Stimulated activated CD4-positive, alpha-beta T cell treated with anti-CD3 and anti-CD28 coated beads, TNF-alpha, amount 100 ng/mL, for 1 hour (primary cell): Measurements from ENCODE around the gene IFI27L2.
A peak's percentile ranks its signal among the peaks of the same experiment; 100 is the strongest.

Experiments used
- DNase-seq, 3 donors: peaks; one replicate each; pipeline ENCODE4 v3.0.0-alpha.2; 2020; ENCODE audit warnings: low read depth in 3 of 3, low spot score in 1 of 3

The IFI27L2 gene

GRCh38 chr14:94153750-94154342 lies 24.4 kb upstream of the IFI27L2 start:
- no peak for DNase-seq

DNA sequence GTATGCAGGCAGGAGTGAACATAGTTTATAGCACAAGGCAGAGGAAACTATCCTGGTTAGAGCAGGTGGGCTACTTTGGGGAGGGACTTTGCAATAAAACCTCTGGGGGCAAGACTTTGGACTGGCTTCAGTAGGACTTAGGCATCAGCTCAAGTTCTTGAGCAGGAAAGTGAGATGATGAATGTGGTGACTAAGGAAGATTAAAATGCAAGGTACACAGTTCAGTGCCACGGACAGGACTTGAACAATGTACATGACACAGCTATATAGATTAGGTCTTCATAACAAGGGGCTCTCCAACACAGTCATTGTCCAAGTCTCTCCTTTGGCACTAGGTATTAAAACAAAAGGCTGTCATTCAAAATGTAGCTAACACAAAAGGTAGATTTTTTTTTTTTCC lies 23.3 kb upstream of the IFI27L2 start:
- no peak for DNase-seq

- DNase-seq: no peak
Observed at GRCh38 chr14:94145902-94146527, 16.6 kb upstream of the IFI27L2 start.

- DNase-seq: no peak
Observed at GRCh38 chr14:94144765-94145164, 15.4 kb upstream of the IFI27L2 start.

- DNase-seq: no peak
Observed at GRCh38 chr14:94143711-94144110, 14.3 kb upstream of the IFI27L2 start.

- DNase-seq: no peak
Observed at GRCh38 chr14:94143239-94143638, 13.8 kb upstream of the IFI27L2 start.

DNA sequence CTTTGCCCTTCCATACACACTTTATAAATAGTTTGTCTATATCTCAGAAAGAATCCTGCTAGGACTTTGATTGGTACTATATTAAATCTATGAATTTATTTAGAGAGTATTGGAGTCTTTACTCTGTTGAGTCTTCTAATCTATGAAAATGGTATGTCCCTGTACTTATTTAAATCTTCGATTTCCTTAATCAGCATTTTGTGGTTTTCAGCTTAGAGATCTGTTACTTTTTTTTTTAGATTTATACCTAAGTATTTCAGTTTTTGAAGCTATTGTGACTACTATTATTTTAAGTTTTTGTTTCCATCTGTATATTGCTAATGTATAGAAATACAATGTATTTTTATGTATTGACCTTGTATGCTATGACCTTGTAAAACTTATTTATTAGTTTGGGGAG lies 13.4 kb upstream of the IFI27L2 start:
- DNase-seq: no peak

GRCh38 chr14:94142247-94142646 lies 12.8 kb upstream of the IFI27L2 start:
- DNase-seq: no peak

GRCh38 chr14:94139421-94139820 lies 10.0 kb upstream of the IFI27L2 start:
- DNase-seq: no peak

GRCh38 chr14:94139006-94139405 lies 9.6 kb upstream of the IFI27L2 start:
- DNase-seq: no peak

DNA sequence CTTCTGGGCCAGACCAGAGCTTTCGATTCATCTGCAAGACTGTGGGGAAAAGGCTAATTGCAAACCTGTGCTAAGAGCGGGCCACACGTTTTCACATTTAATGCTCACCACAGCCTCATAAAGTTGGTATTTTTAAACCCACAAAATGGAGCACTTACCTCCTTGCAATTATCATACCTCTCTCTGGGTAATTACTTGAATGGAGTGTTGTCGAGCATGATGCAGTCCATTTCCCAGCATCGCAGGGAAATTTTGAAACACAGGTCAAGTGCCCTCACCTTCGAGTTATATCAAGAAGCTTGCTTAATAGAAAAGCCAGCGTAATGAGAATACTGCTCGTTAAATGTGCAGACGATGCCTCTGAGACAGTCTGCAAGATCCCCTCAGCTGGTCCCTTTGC lies 8.8 kb upstream of the IFI27L2 start:
- DNase-seq: no peak

DNA sequence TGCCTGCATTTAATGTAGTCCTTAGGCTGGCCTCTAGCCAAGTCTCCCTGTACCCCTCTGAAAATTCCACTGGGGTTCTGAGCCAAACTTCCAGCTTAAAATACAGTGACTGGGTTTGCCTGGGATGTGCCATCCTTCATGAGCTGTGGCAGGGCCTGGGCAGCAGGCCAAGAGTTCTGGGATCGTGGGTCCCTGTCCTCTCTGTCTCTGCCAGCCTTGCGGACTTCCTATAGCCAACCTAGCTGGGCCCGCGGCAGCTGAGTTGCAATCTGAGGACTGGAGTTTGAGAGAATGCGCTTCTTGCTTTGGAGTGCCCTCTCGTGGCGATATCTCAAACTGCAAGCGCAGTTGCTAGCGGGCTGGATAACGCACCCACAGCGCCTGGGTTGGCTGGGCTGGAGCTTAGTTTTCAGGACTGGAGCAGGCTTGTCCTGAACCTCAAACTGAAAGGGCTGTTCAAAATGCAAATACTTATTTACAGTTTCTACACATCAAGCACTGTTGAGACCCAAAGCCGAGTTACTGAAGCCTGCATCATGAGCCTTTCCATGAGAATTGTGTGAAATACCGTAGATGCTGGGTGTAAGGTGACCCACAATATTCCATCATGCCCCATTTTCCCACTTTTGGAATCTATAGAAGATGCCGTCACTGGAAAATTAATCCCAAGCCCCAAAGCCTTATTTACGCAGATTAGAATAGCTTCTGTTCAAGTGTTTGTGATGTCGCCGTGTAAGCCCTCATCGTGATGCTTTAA lies 7.3 kb upstream of the IFI27L2 start:
- DNase-seq: peak; percentile 55 to 84 (median 66)

GRCh38 chr14:94135476-94135875 lies 6.1 kb upstream of the IFI27L2 start:
- no peak for DNase-seq

- DNase-seq: peak; percentile 7 to 26 (median 22)
Observed at GRCh38 chr14:94132285-94132887, 3.0 kb upstream of the IFI27L2 start.

DNA sequence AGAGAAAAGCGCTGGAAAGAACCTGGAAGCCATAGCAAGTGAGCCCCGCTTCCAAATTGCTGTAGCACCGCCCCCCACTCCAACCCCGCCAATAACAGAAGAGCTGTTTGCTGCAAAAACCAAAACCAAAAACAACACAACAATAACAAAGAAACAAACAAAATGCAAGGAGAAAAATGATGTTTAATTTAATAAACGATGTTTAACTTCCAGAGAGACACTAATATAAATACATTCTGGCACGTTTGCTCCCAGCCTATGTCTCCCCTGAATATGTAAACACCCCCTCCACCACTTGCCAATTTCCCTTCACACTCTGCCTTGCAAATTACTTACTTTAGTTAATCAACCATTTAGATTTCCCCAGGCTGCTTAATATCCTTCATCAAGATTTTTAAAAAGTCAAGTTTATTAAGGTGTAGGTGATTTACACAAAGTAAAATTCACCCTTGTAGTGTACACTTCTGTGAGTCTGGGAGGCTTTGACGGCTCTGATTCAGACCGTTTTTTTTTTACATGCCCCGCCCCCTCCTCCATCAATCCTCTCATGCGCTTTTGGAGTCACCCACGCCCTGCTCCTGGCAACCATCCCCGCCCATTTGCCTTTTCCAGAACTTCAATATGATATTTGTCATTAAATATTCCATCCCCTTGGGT lies 482 bp upstream of the IFI27L2 start:
- DNase-seq: no peak

DNA sequence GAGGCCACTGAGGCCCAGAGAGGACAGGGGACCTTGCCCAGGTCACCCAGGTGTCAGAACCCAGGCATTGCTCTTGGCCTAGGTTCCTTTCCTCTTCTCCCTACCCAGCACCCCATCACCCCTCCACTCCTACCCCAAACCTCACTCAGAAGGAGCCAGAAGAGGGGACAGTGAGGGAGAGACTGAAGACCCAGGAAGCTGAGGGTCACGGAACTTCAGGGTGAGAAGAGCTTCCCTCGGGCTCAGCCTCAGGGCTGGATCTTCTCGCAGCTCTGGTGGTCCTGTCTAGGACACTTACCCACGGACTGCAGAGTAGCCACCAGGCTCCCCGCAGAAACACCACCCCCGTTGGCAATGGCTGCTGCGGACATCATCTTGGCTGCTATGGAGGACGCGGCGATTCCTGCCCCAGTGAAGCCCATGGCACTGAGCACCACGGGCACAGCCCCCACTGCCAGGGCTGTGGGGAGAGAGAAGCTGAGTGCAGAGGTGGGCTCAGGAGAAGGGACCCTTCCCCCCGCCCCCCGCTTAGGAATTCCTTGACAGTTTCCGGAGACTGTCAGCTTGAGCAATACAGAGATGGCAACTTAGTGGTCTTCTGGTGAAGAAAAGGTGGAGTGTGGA lies 1.1 kb downstream of the IFI27L2 start:
- no peak for DNase-seq

GRCh38 chr14:94127330-94127729 lies 2.1 kb downstream of the IFI27L2 start:
- no peak for DNase-seq

- DNase-seq: no peak
Observed at GRCh38 chr14:94126800-94127199, 2.6 kb downstream of the IFI27L2 start.

- DNase-seq: no peak
Observed at GRCh38 chr14:94126419-94126677, 3.1 kb downstream of the IFI27L2 start.

DNA sequence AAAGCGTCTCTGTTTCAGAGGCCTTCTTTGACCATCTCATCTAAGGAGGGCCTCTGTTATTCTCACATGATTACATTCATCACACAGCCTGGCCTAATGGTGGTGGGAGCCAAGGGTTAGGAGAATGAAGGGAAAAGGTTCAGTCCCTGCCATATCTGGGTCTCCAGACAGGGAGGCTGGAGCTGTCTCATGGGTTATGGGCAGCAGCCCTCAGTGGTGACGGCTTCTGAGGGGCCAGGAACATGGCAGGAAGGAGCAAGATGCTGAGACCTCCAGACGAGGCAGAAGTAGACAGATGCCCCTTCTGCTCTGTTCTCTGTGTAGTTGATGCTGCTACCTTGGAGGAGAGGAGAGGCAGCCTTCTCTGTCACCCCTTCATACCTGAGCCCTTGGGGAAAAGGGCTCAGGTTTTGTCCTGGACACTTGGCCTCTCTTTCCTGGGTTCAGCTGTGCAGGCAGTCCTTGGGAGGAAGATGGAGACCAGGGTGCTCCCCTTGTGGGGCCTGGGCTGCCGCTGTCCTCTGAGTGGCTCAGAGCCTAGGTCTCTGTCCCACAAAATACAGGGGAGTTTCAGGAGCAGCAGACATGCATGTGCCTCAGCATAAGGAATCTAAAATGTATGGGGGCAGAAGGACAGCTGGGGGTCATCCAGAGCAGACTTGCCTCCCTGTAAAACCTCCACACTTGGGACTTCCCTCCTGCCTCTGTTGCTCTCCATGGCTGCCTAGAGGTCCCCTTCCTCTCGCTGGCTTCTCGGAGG lies 3.6 kb downstream of the IFI27L2 start:
- DNase-seq: no peak
